H1 (cell line): ENCODE results near the gene LIFR. TPM values are rescaled to one million over a fixed set of nuclear protein-coding genes. Genes with fewer than 3 reads are reported as not detected.
A peak's percentile ranks its signal among the peaks of the same experiment; 100 is the strongest.

Experiments used
- CTCF ChIA-PET: fragments of 300-600 bp; sonication (Branson Sonifier 250); formaldehyde crosslinking; loops from one replicate; lab custom pipeline; 2021; ENCODE audit not compliant: partially characterized antibody; lab: Charles Lee
- POLR2A ChIA-PET: fragments of 300-600 bp; sonication (Branson Sonifier 250); formaldehyde crosslinking; loops from one replicate; lab custom pipeline; 2021; ENCODE audit warnings: inconsistent platforms; ENCODE audit not compliant: partially characterized antibody; lab: Charles Lee
- DNase-seq, 2 experiments: peaks; one replicate each; pipeline versions ENCODE4 v3.0.0 to v3.0.0-alpha.2; 2010 to 2022; ENCODE audit warnings: low spot score in 2 of 2, low read depth in 1 of 2, mixed read lengths in 1 of 2
- FAIRE-seq: peaks from 2 replicates; lab custom pipeline; 2011; peaks lifted over from hg19 to GRCh38; lab: Jason Lieb, UNC
- H2AFZ ChIP-seq: 2 replicates; pipeline ENCODE4 v1.8.1; 2012; ENCODE audit warnings: low read length, inconsistent platforms
- H2AK5ac ChIP-seq: 2 replicates; pipeline ENCODE4 v1.6.1; 2013; ENCODE audit warnings: low read depth, low read length
- H2BK120ac ChIP-seq: replicated peaks from 2 replicates; pipeline ENCODE3; 2013; ENCODE audit warnings: low read depth, low read length, inconsistent platforms
- H2BK12ac ChIP-seq: 2 replicates; pipeline ENCODE4 v1.6.1; 2013; ENCODE audit warnings: low read depth, low read length
- H2BK15ac ChIP-seq: 2 replicates; pipeline ENCODE4 v1.6.1; 2013; ENCODE audit warnings: low read length
- H2BK20ac ChIP-seq: 2 replicates; pipeline ENCODE4 v1.6.1; 2013; ENCODE audit warnings: low read length
- H2BK5ac ChIP-seq: 2 replicates; pipeline ENCODE4 v1.6.1; 2013; ENCODE audit warnings: low read depth, low read length
- H3K14ac ChIP-seq: 2 replicates; pipeline ENCODE4 v1.6.1; 2013; ENCODE audit warnings: inconsistent platforms; ENCODE audit not compliant: insufficient read length
- H3K18ac ChIP-seq: 2 replicates; pipeline ENCODE4 v1.6.1; 2013; ENCODE audit warnings: low read length; ENCODE audit errors: extremely low read depth
- H3K23ac ChIP-seq: 2 replicates; pipeline ENCODE4 v1.6.1; 2013; ENCODE audit warnings: inconsistent platforms; ENCODE audit not compliant: insufficient read length
- H3K23me2 ChIP-seq: 2 replicates; pipeline ENCODE4 v1.6.1; 2013; ENCODE audit warnings: low read depth, low read length
- H3K27ac ChIP-seq: 2 replicates; pipeline ENCODE4 v1.6.1; 2011; ENCODE audit warnings: low read depth, low read length, inconsistent platforms
- H3K27me3 ChIP-seq, 4 experiments: replicated peaks in 1 of 4; 1 replicate in 1 of 4; 2 replicates in 3 of 4; pipeline versions ENCODE4 v1.6.1 to v1.8.1; 2011 to 2013; ENCODE audit warnings: low read length in 3 of 4, mild to moderate bottlenecking in 3 of 4, inconsistent platforms in 2 of 4, mixed read lengths in 2 of 4, moderate library complexity in 1 of 4; ENCODE audit not compliant: control insufficient read depth in 3 of 4, insufficient read depth in 3 of 4; ENCODE audit errors: extremely low read depth in 1 of 4
- H3K36me3 ChIP-seq, 4 experiments: 2 replicates each; pipeline versions ENCODE4 v1.6.1 to v1.8.1; 2011 to 2013; ENCODE audit warnings: mild to moderate bottlenecking in 4 of 4, low read length in 3 of 4, moderate library complexity in 2 of 4, control low read depth in 1 of 4, inconsistent platforms in 1 of 4; ENCODE audit not compliant: insufficient read depth in 4 of 4, control insufficient read depth in 2 of 4
- H3K4ac ChIP-seq: replicated peaks from 2 replicates; pipeline ENCODE3; 2013; ENCODE audit warnings: low read length, low read depth, mixed read lengths, inconsistent platforms; ENCODE audit not compliant: insufficient read length
- H3K4me1 ChIP-seq, 4 experiments: replicated peaks in 1 of 4; 1 replicate in 1 of 4; 2 replicates in 3 of 4; pipeline versions ENCODE4 v1.6.1 to v1.8.1; 2011 to 2013; ENCODE audit warnings: low read length in 3 of 4, inconsistent platforms in 2 of 4, mixed read lengths in 1 of 4; ENCODE audit not compliant: insufficient read depth in 4 of 4, control insufficient read depth in 3 of 4
- H3K4me2 ChIP-seq, 2 experiments: 2 replicates each; pipeline versions ENCODE4 v1.6.1 to v1.8.1; 2011 to 2013; ENCODE audit warnings: low read depth in 2 of 2, low read length in 2 of 2, control low read depth in 1 of 2, inconsistent platforms in 1 of 2, mild to moderate bottlenecking in 1 of 2; ENCODE audit not compliant: insufficient read depth in 1 of 2
- H3K4me3 ChIP-seq, 4 experiments: fragments of 200-600, 300-600 bp in 1 of 4; sonication (generic), shearing (Covaris generic), sonication (Bioruptor Twin) in 1 of 4; 2 replicates each; pipeline versions ENCODE4 v1.5.1 to v1.8.1; 2011 to 2016; ENCODE audit warnings: low read length in 4 of 4, low read depth in 3 of 4, control low read depth in 2 of 4, inconsistent platforms in 2 of 4, mild to moderate bottlenecking in 2 of 4, mixed read lengths in 1 of 4, moderate library complexity in 1 of 4; ENCODE audit not compliant: insufficient read depth in 2 of 4; ENCODE audit errors: extremely low read depth in 1 of 4
- H3K56ac ChIP-seq: replicated peaks from 2 replicates; pipeline ENCODE3; 2013; ENCODE audit warnings: low read depth, mild to moderate bottlenecking, mixed read lengths, low read length, inconsistent platforms; ENCODE audit not compliant: insufficient read length
- H3K79me1 ChIP-seq: 2 replicates; pipeline ENCODE4 v1.6.1; 2013; ENCODE audit warnings: low read depth, low read length, control low read depth
- H3K79me2 ChIP-seq, 2 experiments: 2 replicates each; pipeline versions ENCODE4 v1.6.1 to v1.8.1; 2012 to 2013; ENCODE audit warnings: low read length in 2 of 2, mild to moderate bottlenecking in 2 of 2, inconsistent platforms in 1 of 2; ENCODE audit not compliant: insufficient read depth in 2 of 2, control insufficient read depth in 1 of 2
- H3K9ac ChIP-seq, 4 experiments: replicated peaks in 1 of 4; 1 replicate in 1 of 4; 2 replicates in 3 of 4; pipeline versions ENCODE4 v1.6.1 to v1.8.1; 2011 to 2013; ENCODE audit warnings: low read depth in 3 of 4, low read length in 3 of 4, control low read depth in 2 of 4, mild to moderate bottlenecking in 2 of 4, moderate library complexity in 2 of 4, inconsistent platforms in 1 of 4; ENCODE audit errors: extremely low read depth in 1 of 4
- H3K9me3 ChIP-seq, 2 experiments: 2 replicates each; pipeline versions ENCODE4 v1.6.1 to v1.8.1; 2012 to 2013; ENCODE audit warnings: mild to moderate bottlenecking in 2 of 2, moderate library complexity in 2 of 2, control low read depth in 1 of 2, inconsistent platforms in 1 of 2, low read depth in 1 of 2, low read length in 1 of 2, mixed read lengths in 1 of 2; ENCODE audit not compliant: insufficient read depth in 2 of 2
- H4K20me1 ChIP-seq, 2 experiments: replicated peaks in 1 of 2; 2 replicates each; pipeline versions ENCODE3 to v1.8.1; 2011 to 2013; ENCODE audit warnings: inconsistent platforms in 2 of 2, low read length in 2 of 2, mild to moderate bottlenecking in 1 of 2; ENCODE audit not compliant: insufficient read depth in 2 of 2, control insufficient read depth in 1 of 2
- H4K5ac ChIP-seq: 2 replicates; pipeline ENCODE4 v1.6.1; 2013; ENCODE audit warnings: low read length, low read depth, mixed read lengths, inconsistent platforms; ENCODE audit not compliant: insufficient read length
- H4K8ac ChIP-seq: 2 replicates; pipeline ENCODE4 v1.8.0; 2013; ENCODE audit warnings: mild to moderate bottlenecking, moderate library complexity, low read length, inconsistent platforms; ENCODE audit not compliant: insufficient read depth; ENCODE audit errors: extremely low read depth
- H4K91ac ChIP-seq: replicated peaks from 2 replicates; pipeline ENCODE3; 2013; ENCODE audit warnings: low read length, mixed read lengths, inconsistent platforms; ENCODE audit not compliant: insufficient read length
- CEBPB ChIP-seq: IDR thresholded peaks from 2 replicates; pipeline ENCODE4 v1.6.1; 2012; ENCODE audit warnings: low read depth, low read length
- RNF2 ChIP-seq: fragments of 200-900, 300-1000 bp; sonication (generic); IDR thresholded peaks from 2 replicates; pipeline ENCODE4 v1.7.1; 2016; ENCODE audit warnings: borderline replicate concordance, low read depth, mild to moderate bottlenecking, antibody characterized with exemption, low read length; ENCODE audit not compliant: poor library complexity, severe bottlenecking; ENCODE audit errors: missing control alignments
- TAF1 ChIP-seq: IDR thresholded peaks from 2 replicates; pipeline ENCODE4 v1.6.1; 2011; ENCODE audit warnings: mild to moderate bottlenecking, low read depth, low read length
- TBP ChIP-seq: IDR thresholded peaks from 2 replicates; pipeline ENCODE4 v1.6.1; 2011; ENCODE audit warnings: low read depth, low read length, improper control_type of control experiment
- WGBS, 2 experiments: shearing (Covaris generic) in 1 of 2; methylation state at CpG; one replicate each; pipeline versions ENCODE4 v1.1.6 to v1.1.7; 2013 to 2015; ENCODE audit warnings: low lambda C conversion rate in 2 of 2, mixed read lengths in 2 of 2, inconsistent platforms in 1 of 2, low coverage in 1 of 2, missing lambda C conversion rate in 1 of 2; ENCODE audit not compliant: insufficient replicate concordance in 2 of 2, insufficient coverage in 1 of 2, insufficient read length in 1 of 2; ENCODE audit errors: extremely low coverage in 1 of 2, missing lambda C conversion rate in 1 of 2; 5-methylcytosine and 5-hydroxymethylcytosine counted together
- polyA plus RNA-seq, 7 experiments: library from polyadenylated mRNA; depleted of rRNA in 3 of 7; stranded (reverse) in 5 of 7; unstranded in 2 of 7; fragments of >200 nt in 5 of 7; fragments of 200-250 nt in 2 of 7; gene quantifications; 1 replicate in 5 of 7; 2 replicates in 1 of 7; 4 replicates in 1 of 7; pipeline versions ENCODE4 v1.2.1 to v1.2.3, GENCODE V29; 2011 to 2013; ENCODE audit warnings: missing spikeins in 2 of 7, mixed read lengths in 2 of 7
- total RNA-seq: library from RNA; stranded (reverse); fragmentation: NEBNext Ultra II Directional; extraction: Animal tissue kit (Norgen Biotek cat#: 25700); gene quantifications from 2 replicates; pipeline ENCODE4 v1.2.1, GENCODE V29; 2021
- TF ChIP-seq, protein P1 (sequence below): IDR thresholded peaks from 2 replicates; pipeline ENCODE4 v1.6.1; 2011; ENCODE audit warnings: low read depth, mild to moderate bottlenecking, low read length; ENCODE audit not compliant: insufficient read depth

LIFR gene
- total and polyA plus RNA-seq, 2 of the 8 experiments (the other 6 are each of a cell fraction or from before 2014, with no cell fraction given), result 2.0 to 18.9 TPM

DNA sequence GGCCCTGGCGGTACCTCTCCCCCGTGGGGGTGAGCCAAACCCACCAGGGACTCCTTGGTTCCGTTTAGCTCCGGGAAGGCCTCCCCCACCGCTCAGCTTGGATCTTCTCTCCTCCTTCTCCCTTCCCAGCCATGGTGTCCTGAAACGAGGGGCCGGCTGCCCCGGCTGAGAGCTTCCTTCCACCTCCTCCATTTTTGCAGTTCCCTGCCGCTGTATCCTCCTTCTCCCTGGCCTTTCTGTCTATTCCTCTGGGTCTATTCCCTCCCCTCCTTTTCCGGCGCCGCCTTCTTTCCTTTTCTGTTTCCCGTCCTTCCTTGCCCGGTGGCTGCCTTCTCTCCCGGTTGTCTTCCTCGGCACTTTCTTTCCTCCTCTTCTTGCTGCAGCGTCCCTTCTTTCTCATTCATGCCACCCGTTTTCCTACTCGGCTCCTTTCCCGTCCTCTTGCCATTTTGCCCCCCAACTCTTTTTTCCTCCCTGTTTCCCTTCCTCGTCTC lies 110.4 kb downstream of the LIFR start:
- WGBS, 2 experiments, result 88% methylated on average over 21 of the region's 21 CpGs; no CpG with 5 or more reads in 1 of the 2 experiments
- no peak overlapping the region for H2BK120ac ChIP-seq
- no peak for FAIRE-seq

More for the DNA sequence above, 110.4 kb downstream of the LIFR start:
- Histone ChIP-seq H3K4ac (no peak overlapping the region), H4K91ac (no peak overlapping the region), H3K4me2 (no peak overlapping the region), H3K9me3 (no peaks in the 10 kb centered on the region), H2BK12ac (no peak overlapping the region), H3K4me1 (no peaks in the 10 kb centered on the region; a peak in 1 of 7 replicates), H3K14ac (no peak overlapping the region), H2AFZ (0 out of 2 replicates have a peak overlapping the region, but pooled peaks have one; percentile 31), H2BK20ac (no peak overlapping the region), H3K9ac (no peak overlapping the region), H3K27me3 (no peaks in the 10 kb centered on the region), H3K23ac (no peak overlapping the region), H3K79me2 (no peaks in the 10 kb centered on the region), H3K23me2 (peaks cover 1% of the 10 kb centered on the region; the same call in 1 of the 2 replicates), H3K4me3 (no peak overlapping the region), H3K18ac (no peak overlapping the region), H2BK15ac (no peak overlapping the region), H3K36me3 (no peaks in the 10 kb centered on the region), H4K8ac (no peak overlapping the region), H2BK5ac (no peak overlapping the region), H3K79me1 (no peaks in the 10 kb centered on the region), H3K56ac (no peak overlapping the region), H3K27ac (no peak overlapping the region), H2AK5ac (no peak overlapping the region), H4K20me1 (no peaks in the 10 kb centered on the region), H4K5ac (no peak overlapping the region)
- no peak for DNase-seq
- ChIA-PET POLR2A (no interaction called here), CTCF (interaction anchor here (0.6 to 5.4 kb wide), 8 partner anchors 13 to 362 kb away, joined by 3 to 63 read pairs (median 4); no protein-coding TSS in a partner anchor)
- TF ChIP-seq TAF1 (no peak), RNF2 (no peak), CEBPB (no peak), TBP (no peak)
- TF ChIP-seq, protein P1, sequence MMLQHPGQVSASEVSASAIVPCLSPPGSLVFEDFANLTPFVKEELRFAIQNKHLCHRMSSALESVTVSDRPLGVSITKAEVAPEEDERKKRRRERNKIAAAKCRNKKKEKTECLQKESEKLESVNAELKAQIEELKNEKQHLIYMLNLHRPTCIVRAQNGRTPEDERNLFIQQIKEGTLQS, result no peak
